Neural cell (in vitro differentiated cells): Measurements from ENCODE around the gene FAU.
"Not testable (repeated sequence)": the region's sequence is repeated elsewhere in the genome, so short reads cannot be mapped to it uniquely, and the experiment has no call there.

Experiments used
- EZH2 ChIP-seq: fragments of 200-600, 300-800 bp; shearing (Covaris generic), sonication (generic); IDR thresholded peaks from 2 replicates; pipeline ENCODE4 v1.6.1; 2014; ENCODE audit warnings: antibody characterized with exemption, low read length, borderline replicate concordance, mild to moderate bottlenecking; ENCODE audit not compliant: insufficient read depth, poor library complexity, severe bottlenecking
- POLR2AphosphoS5 ChIP-seq: IDR thresholded peaks from 2 replicates; pipeline ENCODE4 v1.6.1; 2012
- SMC3 ChIP-seq: fragments of 450-650 bp; conservative IDR thresholded peaks from 2 replicates; pipeline ENCODE4 v1.6.1; 2014; ENCODE audit warnings: antibody characterized with exemption, mild to moderate bottlenecking, moderate library complexity; ENCODE audit not compliant: poor library complexity
- TAF1 ChIP-seq: IDR thresholded peaks from 2 replicates; pipeline ENCODE4 v1.6.1; 2012; ENCODE audit warnings: low read depth
- TF ChIP-seq, protein P1 (sequence below): fragments of 450-650 bp; IDR thresholded peaks from 2 replicates; pipeline ENCODE4 v1.5.1; 2014; ENCODE audit warnings: antibody characterized with exemption, mild to moderate bottlenecking, moderate library complexity; ENCODE audit not compliant: poor library complexity, severe bottlenecking

- TF ChIP-seq, protein P1, sequence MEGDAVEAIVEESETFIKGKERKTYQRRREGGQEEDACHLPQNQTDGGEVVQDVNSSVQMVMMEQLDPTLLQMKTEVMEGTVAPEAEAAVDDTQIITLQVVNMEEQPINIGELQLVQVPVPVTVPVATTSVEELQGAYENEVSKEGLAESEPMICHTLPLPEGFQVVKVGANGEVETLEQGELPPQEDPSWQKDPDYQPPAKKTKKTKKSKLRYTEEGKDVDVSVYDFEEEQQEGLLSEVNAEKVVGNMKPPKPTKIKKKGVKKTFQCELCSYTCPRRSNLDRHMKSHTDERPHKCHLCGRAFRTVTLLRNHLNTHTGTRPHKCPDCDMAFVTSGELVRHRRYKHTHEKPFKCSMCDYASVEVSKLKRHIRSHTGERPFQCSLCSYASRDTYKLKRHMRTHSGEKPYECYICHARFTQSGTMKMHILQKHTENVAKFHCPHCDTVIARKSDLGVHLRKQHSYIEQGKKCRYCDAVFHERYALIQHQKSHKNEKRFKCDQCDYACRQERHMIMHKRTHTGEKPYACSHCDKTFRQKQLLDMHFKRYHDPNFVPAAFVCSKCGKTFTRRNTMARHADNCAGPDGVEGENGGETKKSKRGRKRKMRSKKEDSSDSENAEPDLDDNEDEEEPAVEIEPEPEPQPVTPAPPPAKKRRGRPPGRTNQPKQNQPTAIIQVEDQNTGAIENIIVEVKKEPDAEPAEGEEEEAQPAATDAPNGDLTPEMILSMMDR, result not testable (repeated sequence)
- TF ChIP-seq EZH2, SMC3, POLR2AphosphoS5, TAF1: not testable (repeated sequence)
Measured at GRCh38 chr11:65150131-65150508, 28.2 kb upstream of the FAU start.
